DOHH2 (cell line): ENCODE data around the gene TFRC.
"Not testable (repeated sequence)": the region's sequence is repeated elsewhere in the genome, so short reads cannot be mapped to it uniquely, and the experiment has no call there.

Source experiments
- H3F3A ChIP-seq: fragments of 200-600 bp; sonication (generic), shearing (Covaris generic); 2 replicates; pipeline ENCODE4 v1.6.0; 2016; ENCODE audit warnings: antibody characterized with exemption, mild to moderate bottlenecking; ENCODE audit not compliant: control insufficient read depth, insufficient read depth
- H3K27ac ChIP-seq: fragments of 200-600 bp; sonication (generic); 2 replicates; pipeline ENCODE4 v1.5.1; 2014; ENCODE audit warnings: low read depth, mild to moderate bottlenecking, low read length, moderate library complexity
- H3K27me3 ChIP-seq: fragments of 200-600 bp; sonication (generic); 2 replicates; pipeline ENCODE4 v1.6.1; 2014; ENCODE audit warnings: mild to moderate bottlenecking, low read length, mixed read lengths; ENCODE audit not compliant: control insufficient read depth
- H3K36me3 ChIP-seq: fragments of 200-600 bp; sonication (generic); 2 replicates; pipeline ENCODE4 v1.6.1; 2014; ENCODE audit warnings: mild to moderate bottlenecking, low read length, moderate library complexity, mixed read lengths; ENCODE audit not compliant: control insufficient read depth
- H3K4me1 ChIP-seq: fragments of 200-600 bp; sonication (generic); 2 replicates; pipeline ENCODE4 v1.6.1; 2014; ENCODE audit warnings: mild to moderate bottlenecking, low read length, mixed read lengths; ENCODE audit not compliant: control insufficient read depth
- H3K4me2 ChIP-seq: fragments of 200-600 bp; sonication (generic); 2 replicates; pipeline ENCODE4 v1.6.0; 2014; ENCODE audit warnings: mild to moderate bottlenecking, low read length, moderate library complexity
- H3K4me3 ChIP-seq: fragments of 200-600 bp; sonication (generic); 2 replicates; pipeline ENCODE4 v1.5.1; 2014; ENCODE audit warnings: mild to moderate bottlenecking, low read length, mixed read lengths
- H3K79me2 ChIP-seq: fragments of 200-600 bp; sonication (generic); 2 replicates; pipeline ENCODE4 v1.6.1; 2014; ENCODE audit warnings: mild to moderate bottlenecking, low read length, mixed read lengths; ENCODE audit not compliant: control insufficient read depth
- H3K9me2 ChIP-seq: fragments of 200-600 bp; sonication (generic); replicated peaks from 2 replicates; pipeline ENCODE4 v1.6.1; 2014; ENCODE audit warnings: mild to moderate bottlenecking, low read length, mixed read lengths; ENCODE audit not compliant: control insufficient read depth
- H3K9me3 ChIP-seq: fragments of 200-600 bp; sonication (generic); 2 replicates; pipeline ENCODE4 v1.6.1; 2014; ENCODE audit warnings: antibody characterized with exemption, low read length, mixed read lengths; ENCODE audit not compliant: control insufficient read depth, insufficient read depth
- H4K20me1 ChIP-seq: fragments of 200-600 bp; sonication (generic); 2 replicates; pipeline ENCODE4 v1.6.0; 2014; ENCODE audit warnings: low read depth, mild to moderate bottlenecking, antibody characterized with exemption, low read length, moderate library complexity; ENCODE audit not compliant: control insufficient read depth, insufficient read depth
- CTCF ChIP-seq: fragments of 200-600 bp; sonication (generic); IDR thresholded peaks from one replicate; pipeline ENCODE4 v1.5.1; 2014; ENCODE audit warnings: antibody characterized with exemption, mild to moderate bottlenecking, low read depth, low read length; ENCODE audit not compliant: poor library complexity, severe bottlenecking
- EZH2phosphoT487 ChIP-seq: fragments of 200-600 bp; sonication (generic); IDR thresholded peaks from 2 replicates; pipeline ENCODE4 v1.6.1; 2017; ENCODE audit warnings: borderline replicate concordance, mild to moderate bottlenecking, antibody characterized with exemption, low read length, moderate library complexity, mixed read lengths

Gene TFRC

GRCh38 chr3:196039359-196039758 is 42.5 kb downstream of the TFRC start:
- H3K9me3 ChIP-seq: no peaks in the 10 kb centered on the region
- H3K9me2 ChIP-seq: no peaks in the 10 kb centered on the region
- no peaks in the 10 kb centered on the region for H3K79me2 ChIP-seq
- H3F3A ChIP-seq: no peaks in the 10 kb centered on the region
- no peaks in the 10 kb centered on the region for H3K4me1 ChIP-seq
- H3K4me2 ChIP-seq: no peak overlapping the region
- TF ChIP-seq EZH2phosphoT487: no peak
- no peak for TF ChIP-seq CTCF
- no peaks in the 10 kb centered on the region for H3K27me3 ChIP-seq
- no peak overlapping the region for H3K27ac ChIP-seq
- no peaks in the 10 kb centered on the region for H4K20me1 ChIP-seq
- H3K36me3 ChIP-seq: no peaks in the 10 kb centered on the region
- H3K4me3 ChIP-seq: no peak overlapping the region

GRCh38 chr3:196026059-196026458 is 55.8 kb downstream of the TFRC start:
- not testable (repeated sequence) for H3K79me2 ChIP-seq, H3K9me3 ChIP-seq, H3K4me2 ChIP-seq, H3K27me3 ChIP-seq, H3K9me2 ChIP-seq, H3K4me3 ChIP-seq, H3F3A ChIP-seq, H4K20me1 ChIP-seq, H3K36me3 ChIP-seq, H3K4me1 ChIP-seq, H3K27ac ChIP-seq

GRCh38 chr3:196024968-196025367 is 56.9 kb downstream of the TFRC start:
- Histone ChIP-seq H3K9me2 (no peaks in the 10 kb centered on the region), H3K27ac (no peak overlapping the region), H3K4me3 (no peak overlapping the region), H3K9me3 (no peaks in the 10 kb centered on the region), H3K4me2 (no peak overlapping the region), H3K79me2 (no peaks in the 10 kb centered on the region), H4K20me1 (no peaks in the 10 kb centered on the region), H3F3A (no peaks in the 10 kb centered on the region), H3K36me3 (no peaks in the 10 kb centered on the region), H3K4me1 (no peaks in the 10 kb centered on the region), H3K27me3 (peaks cover 4% of the 10 kb centered on the region; the same call in 1 of the 2 replicates)
- TF ChIP-seq CTCF: no peak
- no peak for TF ChIP-seq EZH2phosphoT487

GRCh38 chr3:196023947-196024346 is 57.9 kb downstream of the TFRC start:
- Histone ChIP-seq H3K4me3 (no peak overlapping the region), H3K27ac (no peak overlapping the region)

GRCh38 chr3:196022499-196022878 is 59.4 kb downstream of the TFRC start:
- H3K36me3 ChIP-seq, H4K20me1 ChIP-seq, H3K4me1 ChIP-seq, H3F3A ChIP-seq, H3K9me2 ChIP-seq, H3K79me2 ChIP-seq, H3K4me2 ChIP-seq, H3K4me3 ChIP-seq, H3K9me3 ChIP-seq, H3K27ac ChIP-seq, H3K27me3 ChIP-seq: not testable (repeated sequence)

More at GRCh38 chr3:196023947-196024346, 57.9 kb downstream of the TFRC start:
- peaks cover 7% of the 10 kb centered on the region; the same call in 1 of the 2 replicates for H3K27me3 ChIP-seq
- H3K9me2 ChIP-seq: no peaks in the 10 kb centered on the region
- H3F3A ChIP-seq: no peaks in the 10 kb centered on the region
- H3K79me2 ChIP-seq: no peaks in the 10 kb centered on the region
- H4K20me1 ChIP-seq: no peaks in the 10 kb centered on the region
- H3K4me2 ChIP-seq: no peak overlapping the region
- TF ChIP-seq CTCF: no peak
- TF ChIP-seq EZH2phosphoT487: no peak
- no peaks in the 10 kb centered on the region for H3K36me3 ChIP-seq
- H3K9me3 ChIP-seq: no peaks in the 10 kb centered on the region
- no peaks in the 10 kb centered on the region for H3K4me1 ChIP-seq
